Type B pancreatic cell (in vitro differentiated cells): ENCODE measurements around the gene PLSCR2. TPM values are rescaled to one million over a fixed set of nuclear protein-coding genes. Genes with fewer than 3 reads are reported as not detected.

Source experiments
- DNase-seq: peaks from one replicate; pipeline ENCODE4 v3.0.0; 2021; ENCODE audit warnings: mixed read lengths; ENCODE audit not compliant: unreplicated experiment; ENCODE audit errors: extremely low spot score
- H3K27ac Mint-ChIP-seq: 2 replicates; pipeline ENCODE4 v1.8.0; 2021; ENCODE audit warnings: mild to moderate bottlenecking, mixed read lengths
- H3K27me3 Mint-ChIP-seq: 2 replicates; pipeline ENCODE4 v1.8.0; 2021; ENCODE audit warnings: mixed read lengths
- H3K36me3 Mint-ChIP-seq: 2 replicates; pipeline ENCODE4 v1.8.0; 2021; ENCODE audit warnings: mixed read lengths
- H3K4me1 Mint-ChIP-seq: one replicate; pipeline ENCODE4 v1.8.0; 2021; ENCODE audit warnings: mixed read lengths; ENCODE audit not compliant: unreplicated experiment
- H3K4me3 Mint-ChIP-seq: 2 replicates; pipeline ENCODE4 v1.8.0; 2021; ENCODE audit warnings: mild to moderate bottlenecking, mixed read lengths
- H3K9me3 Mint-ChIP-seq: 2 replicates; pipeline ENCODE4 v1.8.0; 2021; ENCODE audit warnings: mixed read lengths
- CTCF ChIP-seq: fragments of 200-600 bp; sonication (generic); conservative IDR thresholded peaks from 2 replicates; pipeline ENCODE4 v1.5.0; 2021; ENCODE audit warnings: antibody characterized with exemption, mild to moderate bottlenecking
- total RNA-seq: library from RNA; stranded (reverse); gene quantifications from 2 replicates; pipeline ENCODE4 v1.2.1, GENCODE V29; 2021; ENCODE audit warnings: low replicate concordance

The PLSCR2 gene
- total RNA-seq, 1 donor from 2014 or later, result not detected

GRCh38 chr3:146473726-146474125 lies 4.4 kb upstream of the PLSCR2 start:
- Mint-ChIP-seq H3K4me3 (no peak overlapping the region), H3K4me1 (no peaks in the 10 kb centered on the region), H3K27ac (no peak overlapping the region), H3K9me3 (peaks cover 6% of the 10 kb centered on the region), H3K36me3 (no peaks in the 10 kb centered on the region), H3K27me3 (no peaks in the 10 kb centered on the region)
- no peak for TF ChIP-seq CTCF
- DNase-seq, result no peak

GRCh38 chr3:146472611-146473010 lies 3.2 kb upstream of the PLSCR2 start:
- no peak for DNase-seq
- H3K27me3 Mint-ChIP-seq, result no peaks in the 10 kb centered on the region

GRCh38 chr3:146471012-146471411 lies 1.7 kb upstream of the PLSCR2 start:
- TF ChIP-seq CTCF, result no peak
- no peaks in the 10 kb centered on the region for H3K27me3 Mint-ChIP-seq
- no peaks in the 10 kb centered on the region for H3K36me3 Mint-ChIP-seq
- no peak overlapping the region for H3K4me3 Mint-ChIP-seq
- no peak overlapping the region for H3K27ac Mint-ChIP-seq
- no peaks in the 10 kb centered on the region for H3K4me1 Mint-ChIP-seq
- no peak for DNase-seq
- peaks cover 6% of the 10 kb centered on the region for H3K9me3 Mint-ChIP-seq

More at GRCh38 chr3:146472611-146473010, 3.2 kb upstream of the PLSCR2 start:
- H3K27ac Mint-ChIP-seq, result no peak overlapping the region
- H3K9me3 Mint-ChIP-seq, result peaks cover 6% of the 10 kb centered on the region
- no peaks in the 10 kb centered on the region for H3K36me3 Mint-ChIP-seq
- H3K4me3 Mint-ChIP-seq, result no peak overlapping the region
- H3K4me1 Mint-ChIP-seq, result no peaks in the 10 kb centered on the region
- TF ChIP-seq CTCF, result no peak

- no peak for DNase-seq
- Mint-ChIP-seq H3K4me3 (peak overlapping the region; percentile 4), H3K4me1 (no peaks in the 10 kb centered on the region), H3K27ac (peak overlapping the region; percentile 47), H3K9me3 (peaks cover 6% of the 10 kb centered on the region), H3K36me3 (no peaks in the 10 kb centered on the region), H3K27me3 (no peaks in the 10 kb centered on the region)
- no peak for TF ChIP-seq CTCF
Measured at GRCh38 chr3:146470425-146470990, 1.1 kb upstream of the PLSCR2 start.

GRCh38 chr3:146468671-146469149 lies 651 bp downstream of the PLSCR2 start:
- Mint-ChIP-seq H3K4me1 (no peaks in the 10 kb centered on the region), H3K9me3 (no peaks in the 10 kb centered on the region), H3K27ac (peak overlapping the region; percentile 59), H3K4me3 (peak overlapping the region; percentile 63), H3K27me3 (no peaks in the 10 kb centered on the region), H3K36me3 (no peaks in the 10 kb centered on the region)
- no peak for TF ChIP-seq CTCF
- no peak for DNase-seq
